CD14-positive monocyte (primary cell): ENCODE results near the gene TSPAN16. TPM values are rescaled to one million over a fixed set of nuclear protein-coding genes. Genes with fewer than 3 reads are reported as not detected.

Source experiments
- DNase-seq, 3 donors: peaks; one replicate each; pipeline ENCODE4 v3.0.0-alpha.2; 2011 to 2022
- H2AFZ ChIP-seq: 2 replicates; pipeline ENCODE4 v1.6.0; 2012; ENCODE audit warnings: mild to moderate bottlenecking, low read depth, low read length, inconsistent platforms; ENCODE audit not compliant: insufficient read depth, poor library complexity, severe bottlenecking
- H3K27ac ChIP-seq, 2 donors: 1 replicate in 1 of 2; 2 replicates in 1 of 2; pipeline ENCODE4 v1.5.1; 2012 to 2013; ENCODE audit warnings: low read length in 2 of 2, control low read depth in 1 of 2, inconsistent platforms in 1 of 2, low read depth in 1 of 2, mild to moderate bottlenecking in 1 of 2
- H3K27me3 ChIP-seq, 2 donors: one replicate each; pipeline versions ENCODE4 v1.6.0 to v1.6.1; 2011 to 2013; ENCODE audit warnings: low read length in 2 of 2; ENCODE audit not compliant: control insufficient read depth in 2 of 2, insufficient read depth in 2 of 2
- H3K36me3 ChIP-seq, 2 donors: replicated peaks in 1 of 2; 1 replicate in 1 of 2; 2 replicates in 1 of 2; pipeline versions ENCODE4 v1.5.1 to v1.6.1; 2012 to 2013; ENCODE audit warnings: low read length in 2 of 2, control low read depth in 1 of 2, inconsistent platforms in 1 of 2, mild to moderate bottlenecking in 1 of 2; ENCODE audit not compliant: insufficient read depth in 2 of 2, control insufficient read depth in 1 of 2
- H3K4me1 ChIP-seq, 2 donors: 1 replicate in 1 of 2; 2 replicates in 1 of 2; pipeline versions ENCODE4 v1.5.1 to v1.6.1; 2012 to 2013; ENCODE audit warnings: low read length in 2 of 2, control low read depth in 1 of 2, inconsistent platforms in 1 of 2, mild to moderate bottlenecking in 1 of 2, moderate library complexity in 1 of 2; ENCODE audit not compliant: insufficient read depth in 2 of 2, control insufficient read depth in 1 of 2
- H3K4me2 ChIP-seq: replicated peaks from 2 replicates; pipeline ENCODE3; 2012; ENCODE audit warnings: low read length, moderate library complexity, mild to moderate bottlenecking; ENCODE audit not compliant: poor library complexity, severe bottlenecking; ENCODE audit errors: extremely low read depth
- H3K4me3 ChIP-seq, 3 experiments: fragments of 200-600 bp in 1 of 3; sonication (generic) in 1 of 3; replicated peaks in 1 of 3; 1 replicate in 2 of 3; 2 replicates in 1 of 3; pipeline ENCODE4 v1.5.1; 2011 to 2013; ENCODE audit warnings: low read length in 3 of 3, mild to moderate bottlenecking in 3 of 3, control low read depth in 2 of 3, low read depth in 2 of 3, inconsistent platforms in 1 of 3, moderate library complexity in 1 of 3
- H3K79me2 ChIP-seq: 2 replicates; pipeline ENCODE4 v1.6.0; 2012; ENCODE audit warnings: mild to moderate bottlenecking, control low read depth, inconsistent platforms, low read length, moderate library complexity; ENCODE audit not compliant: insufficient read depth
- H3K9ac ChIP-seq: 2 replicates; pipeline ENCODE4 v1.6.0; 2017; ENCODE audit warnings: low read length, mild to moderate bottlenecking; ENCODE audit not compliant: insufficient read depth, poor library complexity, severe bottlenecking
- H3K9me3 ChIP-seq, 2 donors: replicated peaks in 1 of 2; 1 replicate in 1 of 2; 2 replicates in 1 of 2; pipeline versions ENCODE4 v1.5.1 to v1.6.1; 2012 to 2013; ENCODE audit warnings: low read length in 2 of 2, control low read depth in 1 of 2; ENCODE audit not compliant: control insufficient read depth in 1 of 2, insufficient read depth in 1 of 2
- H4K20me1 ChIP-seq: 2 replicates; pipeline ENCODE4 v1.6.0; 2012; ENCODE audit warnings: mild to moderate bottlenecking, low read length, control low read depth, moderate library complexity; ENCODE audit not compliant: insufficient read depth
- H3K27ac Mint-ChIP-seq, 7 donors: one replicate each; pipeline ENCODE4 v1.8.0; 2020; ENCODE audit warnings: mild to moderate bottlenecking in 7 of 7, mixed read lengths in 7 of 7, moderate library complexity in 6 of 7, inconsistent platforms in 2 of 7
- H3K27me3 Mint-ChIP-seq, 3 donors: one replicate each; pipeline ENCODE4 v1.8.0; 2021 to 2022; ENCODE audit warnings: low read depth in 3 of 3, mild to moderate bottlenecking in 3 of 3, mixed read lengths in 3 of 3, moderate library complexity in 3 of 3, inconsistent platforms in 1 of 3
- H3K36me3 Mint-ChIP-seq, 2 donors: one replicate each; pipeline ENCODE4 v1.8.0; 2020; ENCODE audit warnings: mixed read lengths in 2 of 2, inconsistent platforms in 1 of 2, mild to moderate bottlenecking in 1 of 2
- H3K4me1 Mint-ChIP-seq: one replicate; pipeline ENCODE4 v1.8.0; 2020; ENCODE audit warnings: mild to moderate bottlenecking, mixed read lengths
- H3K4me3 Mint-ChIP-seq, 2 donors: one replicate each; pipeline ENCODE4 v1.8.0; 2020; ENCODE audit warnings: mild to moderate bottlenecking in 2 of 2, mixed read lengths in 2 of 2, moderate library complexity in 1 of 2
- H3K9me3 Mint-ChIP-seq, 7 donors: one replicate each; pipeline ENCODE4 v1.8.0; 2020 to 2022; ENCODE audit warnings: mixed read lengths in 7 of 7, mild to moderate bottlenecking in 6 of 7, moderate library complexity in 6 of 7, inconsistent platforms in 2 of 7
- WGBS: methylation state at CpG from one replicate; pipeline ENCODE4 v1.1.5; 2013; ENCODE audit warnings: missing lambda C conversion rate; ENCODE audit not compliant: insufficient coverage; 5-methylcytosine and 5-hydroxymethylcytosine counted together
- intact Hi-C, 2 donors: fragments of 100-400 bp; cut with micrococcal nuclease; formaldehyde crosslinking; loops; one replicate each; pipeline versions ENCODE4 v1.15.0 to v1.15.1; 2023
- polyA plus RNA-seq, 3 donors: library from polyadenylated mRNA; depleted of rRNA in 1 of 3; unstranded in 2 of 3; stranded (reverse) in 1 of 3; fragments of 300-500 nt in 2 of 3; fragments of >200 nt in 1 of 3; fragmentation: Illumina TruSeq in 2 of 3; gene quantifications; 1 replicate in 2 of 3; 2 replicates in 1 of 3; pipeline ENCODE4 v1.2.3, GENCODE V29; 2012 to 2021
- TF ChIP-seq, protein P1 (sequence below): fragments of 200-600 bp; IDR thresholded peaks from one replicate; pipeline ENCODE4 v1.8.0; 2022; ENCODE audit warnings: antibody characterized with exemption, mild to moderate bottlenecking

Gene TSPAN16
- polyA plus RNA-seq, 3 donors = 0.08 to 0.31 TPM; not detected in 1

- no peaks in the 10 kb centered on the region for H4K20me1 ChIP-seq
- Mint-ChIP-seq H3K9me3 (peaks cover 0 to 5% (median 2%) of the 10 kb centered on the region in 7 donors), H3K27me3 (peaks cover 0 to 4% (median 0%) of the 10 kb centered on the region in 3 donors), H3K4me3 (peak overlapping the region; percentile 64 to 83), H3K27ac (peak overlapping the region; percentile 91 to 99 (median 99)), H3K36me3 (peaks cover 22 to 67% of the 10 kb centered on the region in 2 donors), H3K4me1 (peaks cover 82% of the 10 kb centered on the region)
- H3K9me3 ChIP-seq = no peaks in the 10 kb centered on the region
- peak overlapping the region in 2 of 3 experiments; percentile 15 to 77 for H3K4me3 ChIP-seq
- TF ChIP-seq, protein P1, sequence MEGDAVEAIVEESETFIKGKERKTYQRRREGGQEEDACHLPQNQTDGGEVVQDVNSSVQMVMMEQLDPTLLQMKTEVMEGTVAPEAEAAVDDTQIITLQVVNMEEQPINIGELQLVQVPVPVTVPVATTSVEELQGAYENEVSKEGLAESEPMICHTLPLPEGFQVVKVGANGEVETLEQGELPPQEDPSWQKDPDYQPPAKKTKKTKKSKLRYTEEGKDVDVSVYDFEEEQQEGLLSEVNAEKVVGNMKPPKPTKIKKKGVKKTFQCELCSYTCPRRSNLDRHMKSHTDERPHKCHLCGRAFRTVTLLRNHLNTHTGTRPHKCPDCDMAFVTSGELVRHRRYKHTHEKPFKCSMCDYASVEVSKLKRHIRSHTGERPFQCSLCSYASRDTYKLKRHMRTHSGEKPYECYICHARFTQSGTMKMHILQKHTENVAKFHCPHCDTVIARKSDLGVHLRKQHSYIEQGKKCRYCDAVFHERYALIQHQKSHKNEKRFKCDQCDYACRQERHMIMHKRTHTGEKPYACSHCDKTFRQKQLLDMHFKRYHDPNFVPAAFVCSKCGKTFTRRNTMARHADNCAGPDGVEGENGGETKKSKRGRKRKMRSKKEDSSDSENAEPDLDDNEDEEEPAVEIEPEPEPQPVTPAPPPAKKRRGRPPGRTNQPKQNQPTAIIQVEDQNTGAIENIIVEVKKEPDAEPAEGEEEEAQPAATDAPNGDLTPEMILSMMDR = no peak
- peaks cover 32 to 36% of the 10 kb centered on the region in 2 donors for H3K36me3 ChIP-seq
- H3K79me2 ChIP-seq = peaks cover 66% of the 10 kb centered on the region
- H2AFZ ChIP-seq = no peak overlapping the region
- intact Hi-C loops = loop anchor here in 1 of 2 donors (2.0 to 10.0 kb wide), 3 partner anchors 15 to 241 kb away; partner anchors contain the start of genes RAB3D and SWSAP1
- peaks cover 77 to 86% of the 10 kb centered on the region in 2 donors for H3K4me1 ChIP-seq
- no peaks in the 10 kb centered on the region for H3K27me3 ChIP-seq
- peak overlapping the region; percentile 94 to 97 for H3K27ac ChIP-seq
- H3K4me2 ChIP-seq = peak overlapping the region; percentile 67
- 11% methylated on average over 4 of the region's 5 CpGs for WGBS
- H3K9ac ChIP-seq = peak overlapping the region; percentile 66
- no peak for DNase-seq
These were observed 27.7 kb downstream of the TSPAN16 start for GRCh38 chr19:11323601-11324078.

- H3K4me1 ChIP-seq = peaks cover 72 to 80% of the 10 kb centered on the region in 2 donors
- peaks cover 5% of the 10 kb centered on the region for H4K20me1 ChIP-seq
- Mint-ChIP-seq H3K27ac (peak overlapping the region; percentile 91 to 99 (median 99)), H3K36me3 (peaks cover 27 to 73% of the 10 kb centered on the region in 2 donors), H3K4me3 (peak overlapping the region; percentile 64 to 83), H3K4me1 (peaks cover 77% of the 10 kb centered on the region), H3K9me3 (peaks cover 0 to 5% (median 2%) of the 10 kb centered on the region in 7 donors), H3K27me3 (peaks cover 0 to 4% (median 0%) of the 10 kb centered on the region in 3 donors)
- DNase-seq = peak; percentile 97 to 99 (median 99)
- peak overlapping the region; percentile 66 for H3K9ac ChIP-seq
- peaks cover 66% of the 10 kb centered on the region for H3K79me2 ChIP-seq
- no peaks in the 10 kb centered on the region for H3K9me3 ChIP-seq
- peaks cover 38 to 41% of the 10 kb centered on the region in 2 donors for H3K36me3 ChIP-seq
- H3K4me2 ChIP-seq = peak overlapping the region; percentile 67
- TF ChIP-seq, protein P1 = no peak
- H3K27me3 ChIP-seq = no peaks in the 10 kb centered on the region
- H2AFZ ChIP-seq = no peak overlapping the region
- WGBS = 0% methylated on average over 8 of the region's 10 CpGs
- peak overlapping the region; percentile 94 to 97 for H3K27ac ChIP-seq
- H3K4me3 ChIP-seq = peak overlapping the region in 2 of 3 experiments; percentile 15 to 77
- intact Hi-C loops = loop anchor here in 1 of 2 donors (2.0 to 10.0 kb wide), 3 partner anchors 15 to 241 kb away; partner anchors contain the start of genes RAB3D and SWSAP1
These were observed 28.2 kb downstream of the TSPAN16 start for GRCh38 chr19:11324079-11324661.
